Measurements from ENCODE around the gene GPC5.
"Not testable (repeated sequence)": the region's sequence is repeated elsewhere in the genome, so short reads cannot be mapped to it uniquely, and the experiment has no call there.

Gene GPC5

GRCh38 chr13:91652404-91653301 is 254.2 kb downstream of the GPC5 start:
- no peak for DNase-seq (ENCODE audit: low spot score)

DNA sequence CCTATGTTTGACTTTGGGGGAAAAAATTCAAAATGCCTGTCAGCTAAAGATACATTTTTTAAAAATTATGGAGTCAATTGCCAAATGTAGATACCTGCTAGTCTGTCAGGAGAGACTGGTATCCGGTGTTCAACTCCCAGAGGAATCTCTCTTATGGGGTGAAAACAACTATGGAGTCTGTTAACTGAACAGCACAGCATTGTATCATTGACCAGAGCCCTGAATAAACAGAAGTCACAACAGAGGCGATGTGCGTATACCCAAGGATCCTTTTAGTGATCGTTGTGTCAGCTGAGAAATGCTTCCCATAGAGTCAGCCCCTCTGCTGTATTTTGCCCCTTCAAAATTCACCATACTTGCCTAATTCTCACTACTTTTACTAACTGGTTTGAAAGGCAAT is 257.3 kb downstream of the GPC5 start:
- DNase-seq (ENCODE audit: low spot score): no peak

GRCh38 chr13:91657283-91657682 is 258.9 kb downstream of the GPC5 start:
- DNase-seq (ENCODE audit: low spot score): no peak

GRCh38 chr13:91659256-91660075 is 261.0 kb downstream of the GPC5 start:
- DNase-seq (ENCODE audit: low spot score): no peak

DNA sequence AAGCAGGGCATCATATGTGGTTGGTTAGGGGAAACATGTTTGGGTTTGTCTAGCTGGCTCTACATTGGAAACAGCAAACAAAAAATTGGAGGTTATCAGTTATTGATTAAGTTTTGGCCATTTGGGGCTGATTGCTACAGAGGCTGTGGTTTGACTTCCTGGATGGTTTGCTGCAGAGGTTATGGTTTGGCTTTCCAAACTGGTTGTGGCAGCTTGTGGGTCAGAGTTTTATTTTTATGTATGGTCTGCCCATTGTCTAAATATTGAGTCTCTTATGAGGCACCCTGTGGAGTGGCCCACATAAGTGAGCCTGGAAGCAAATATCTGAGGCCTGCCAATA is 261.6 kb downstream of the GPC5 start:
- DNase-seq (ENCODE audit: low spot score): no peak

GRCh38 chr13:91661692-91662490 is 263.5 kb downstream of the GPC5 start:
- DNase-seq (ENCODE audit: low spot score): no peak

- no peak for DNase-seq (ENCODE audit: low spot score)
These were observed 265.6 kb downstream of the GPC5 start for GRCh38 chr13:91664039-91664438.

GRCh38 chr13:91667486-91667885 is 269.1 kb downstream of the GPC5 start:
- no peak for DNase-seq (ENCODE audit: low spot score)

DNA sequence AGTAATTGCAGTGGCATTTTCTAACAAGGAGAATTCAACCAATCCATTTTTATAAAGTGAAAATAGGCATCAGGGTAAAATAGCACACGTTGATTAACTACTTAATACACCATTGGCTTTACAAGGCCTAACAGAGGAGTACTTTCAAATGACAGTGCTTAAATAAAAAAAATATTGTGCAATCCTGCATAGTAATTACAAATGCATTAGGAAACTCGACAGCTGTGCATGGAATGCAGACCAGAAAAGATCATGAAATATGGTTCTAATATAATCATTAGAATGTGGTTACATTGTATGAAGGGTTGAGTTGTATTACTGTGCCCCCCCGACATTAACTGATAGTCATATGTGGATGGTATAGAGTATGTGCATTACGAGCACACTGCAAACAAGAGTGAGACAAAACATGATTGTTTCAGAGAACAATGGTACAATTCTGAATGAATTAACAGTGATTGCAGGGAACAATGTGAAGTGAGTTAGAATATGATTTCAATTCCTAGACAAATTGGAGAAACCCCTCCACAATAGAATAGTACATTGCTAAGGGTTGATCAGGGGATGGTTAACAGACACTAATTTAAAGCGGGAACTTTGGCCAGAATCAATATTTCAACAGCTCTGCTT is 270.6 kb downstream of the GPC5 start:
- no peak for DNase-seq (ENCODE audit: low spot score)

DNA sequence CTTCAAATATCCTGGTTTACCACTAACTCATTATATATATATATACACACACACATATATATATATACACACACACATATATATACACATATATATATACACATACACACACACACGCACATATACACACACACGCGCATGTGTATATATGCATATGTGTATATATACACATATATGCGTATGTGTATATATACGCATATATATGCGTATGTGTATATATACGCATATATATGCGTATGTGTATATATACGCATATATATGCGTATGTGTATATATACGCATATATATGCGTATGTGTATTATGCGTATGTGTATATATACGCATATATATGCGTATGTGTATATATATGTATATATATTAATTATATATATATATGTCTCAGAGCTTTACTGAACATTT is 275.9 kb downstream of the GPC5 start:
- DNase-seq (ENCODE audit: low spot score): not testable (repeated sequence)

- no peak for DNase-seq (ENCODE audit: low spot score)
These were observed 286.3 kb downstream of the GPC5 start for GRCh38 chr13:91684746-91685145.

DNA sequence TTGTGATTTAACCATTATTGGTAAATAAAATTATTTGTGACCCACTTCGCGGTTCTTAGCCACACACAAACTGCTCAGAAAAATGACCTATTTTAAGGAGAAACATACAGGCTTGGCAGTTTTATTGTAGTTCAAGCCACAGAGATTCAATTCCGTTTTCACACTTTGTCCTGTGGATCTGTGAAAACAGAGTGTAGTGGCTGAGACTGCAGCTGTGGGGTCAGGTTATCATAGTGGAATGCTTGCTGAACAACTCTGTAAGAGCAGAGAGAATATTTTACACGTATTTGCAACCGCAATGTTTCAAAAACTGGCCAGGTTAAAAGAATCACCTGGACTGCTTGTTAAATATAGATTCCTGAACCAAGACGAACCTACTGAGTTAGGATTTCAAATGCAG is 292.5 kb downstream of the GPC5 start:
- DNase-seq (ENCODE audit: low spot score): no peak

GRCh38 chr13:91693466-91693865 is 295.0 kb downstream of the GPC5 start:
- DNase-seq (ENCODE audit: low spot score): no peak

- no peak for DNase-seq (ENCODE audit: low spot score)
These were observed 299.9 kb downstream of the GPC5 start for GRCh38 chr13:91698308-91698707.

DNA sequence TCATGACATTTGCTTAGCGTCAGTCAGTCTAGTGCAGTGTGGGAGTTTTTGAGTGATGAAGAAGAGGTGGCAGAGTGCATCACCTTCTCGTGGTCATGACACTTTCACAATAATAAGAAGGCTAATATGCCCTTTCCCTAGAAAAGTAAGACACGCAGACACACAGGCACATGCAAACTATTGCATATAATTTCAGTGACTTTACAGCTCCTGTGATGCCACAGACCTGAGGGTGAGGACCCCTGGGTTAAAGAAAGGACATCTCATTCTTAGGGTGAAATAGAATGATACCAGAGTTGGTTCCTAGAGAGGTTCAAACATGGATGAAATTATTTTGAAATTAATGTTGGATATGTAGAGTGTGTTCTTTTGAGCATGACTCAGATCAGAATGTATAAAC is 300.3 kb downstream of the GPC5 start:
- DNase-seq (ENCODE audit: low spot score): no peak

DNA sequence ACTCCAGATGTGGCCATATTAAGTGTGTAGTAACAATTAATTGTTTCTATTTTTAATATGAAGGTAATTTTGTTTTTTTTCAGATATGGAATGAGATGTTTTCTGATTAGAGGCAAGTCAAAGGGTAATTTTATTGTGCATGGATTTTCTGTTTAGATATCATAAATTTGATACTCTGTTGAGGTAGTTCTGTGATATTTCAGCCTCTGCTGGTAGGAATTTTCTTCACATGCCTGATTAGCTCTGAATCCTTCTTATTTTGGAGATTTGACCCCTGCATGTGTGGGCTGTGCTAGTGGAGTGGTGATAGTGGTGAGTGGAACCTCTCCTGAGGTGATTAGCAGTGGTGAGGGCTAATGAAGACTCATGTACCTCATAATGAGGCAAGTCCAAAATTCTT is 301.4 kb downstream of the GPC5 start:
- no peak for DNase-seq (ENCODE audit: low spot score)

GRCh38 chr13:91701975-91702374 is 303.6 kb downstream of the GPC5 start:
- DNase-seq (ENCODE audit: low spot score): no peak

DNA sequence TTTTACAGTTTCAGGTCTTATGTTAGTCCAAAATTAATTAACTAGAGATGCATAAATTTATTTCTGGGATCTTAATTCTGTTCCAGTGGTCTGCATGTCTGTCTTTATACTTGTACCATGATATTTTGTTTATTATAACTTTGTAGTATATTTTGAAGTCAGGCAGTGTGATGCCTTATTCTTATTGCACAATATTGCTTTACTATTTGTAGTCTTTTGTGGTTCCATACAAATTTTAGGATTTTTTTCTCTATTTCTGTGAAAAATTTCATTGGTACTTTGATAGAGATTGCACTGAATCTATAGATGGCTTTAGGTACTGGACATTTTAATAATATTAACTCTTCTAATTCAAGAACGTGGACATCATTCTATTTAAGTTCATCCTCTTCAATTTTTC is 304.0 kb downstream of the GPC5 start:
- DNase-seq (ENCODE audit: low spot score): no peak

GRCh38 chr13:91704398-91704797 is 306.0 kb downstream of the GPC5 start:
- DNase-seq (ENCODE audit: low spot score): no peak

DNA sequence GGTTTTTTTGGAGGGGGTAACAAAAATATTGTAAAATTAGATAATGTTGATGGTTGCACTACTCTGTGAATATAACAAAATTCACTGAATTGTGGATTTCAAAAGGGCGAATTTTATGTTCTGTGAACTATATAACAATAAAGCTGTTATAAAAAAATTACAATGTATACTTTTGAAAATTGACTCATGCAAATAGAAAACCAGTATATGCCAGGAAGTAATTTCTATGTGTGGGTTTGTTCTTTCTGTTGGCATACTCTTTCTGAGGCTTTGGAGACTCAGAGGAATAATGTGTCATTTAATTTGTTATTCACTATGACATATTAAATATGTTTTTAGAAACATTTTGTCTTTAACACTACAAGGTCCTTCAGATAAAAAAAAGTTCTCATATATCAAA is 310.1 kb downstream of the GPC5 start:
- no peak for DNase-seq (ENCODE audit: low spot score)

GRCh38 chr13:91709180-91709579 is 310.8 kb downstream of the GPC5 start:
- no peak for DNase-seq (ENCODE audit: low spot score)

GRCh38 chr13:91710733-91711132 is 312.3 kb downstream of the GPC5 start:
- DNase-seq (ENCODE audit: low spot score): no peak

Measured in kidney tubule cell (primary cell).